SK-N-MC (cell line): ENCODE measurements around the gene PPARG.

Experiments
- DNase-seq: peaks from one replicate; pipeline ENCODE4 v3.0.0-alpha.2; 2011; ENCODE audit warnings: low read depth, low spot score
- H3K27ac ChIP-seq: fragments of 200-600 bp; sonication (generic); 2 replicates; pipeline ENCODE4 v1.5.1; 2016; ENCODE audit warnings: mixed run types
- H3K36me3 ChIP-seq: fragments of 200-600 bp; sonication (generic); 2 replicates; pipeline ENCODE4 v1.6.1; 2017; ENCODE audit warnings: antibody characterized with exemption, low read length, mixed read lengths; ENCODE audit not compliant: insufficient read depth
- H3K4me3 ChIP-seq: fragments of 200-600 bp; sonication (generic); 2 replicates; pipeline ENCODE4 v1.5.1; 2016
- H3K9ac ChIP-seq: fragments of 200-600 bp; sonication (generic); 2 replicates; pipeline ENCODE4 v1.8.0; 2017; ENCODE audit warnings: mixed run types, mixed read lengths; ENCODE audit not compliant: insufficient read length
- H3K9me3 ChIP-seq: fragments of 200-600 bp; sonication (generic); 2 replicates; pipeline ENCODE4 v1.6.1; 2017; ENCODE audit warnings: low read depth, mild to moderate bottlenecking, antibody characterized with exemption, low read length, moderate library complexity, mixed read lengths
- EZH2 ChIP-seq: fragments of 200-600 bp; sonication (generic); IDR thresholded peaks from one replicate; pipeline ENCODE4 v1.6.1; 2017; ENCODE audit warnings: antibody characterized with exemption
- FOXP2 ChIP-seq: optimal IDR thresholded peaks from 2 replicates; pipeline ENCODE3; 2011; ENCODE audit warnings: mild to moderate bottlenecking, moderate library complexity; ENCODE audit not compliant: insufficient read depth; ENCODE audit errors: extremely low read length, control extremely low read depth
- POLR2AphosphoS5 ChIP-seq: IDR thresholded peaks from 2 replicates; pipeline ENCODE4 v1.6.1; 2012; ENCODE audit warnings: mild to moderate bottlenecking, low read depth, low read length, borderline replicate concordance

Gene PPARG

DNA sequence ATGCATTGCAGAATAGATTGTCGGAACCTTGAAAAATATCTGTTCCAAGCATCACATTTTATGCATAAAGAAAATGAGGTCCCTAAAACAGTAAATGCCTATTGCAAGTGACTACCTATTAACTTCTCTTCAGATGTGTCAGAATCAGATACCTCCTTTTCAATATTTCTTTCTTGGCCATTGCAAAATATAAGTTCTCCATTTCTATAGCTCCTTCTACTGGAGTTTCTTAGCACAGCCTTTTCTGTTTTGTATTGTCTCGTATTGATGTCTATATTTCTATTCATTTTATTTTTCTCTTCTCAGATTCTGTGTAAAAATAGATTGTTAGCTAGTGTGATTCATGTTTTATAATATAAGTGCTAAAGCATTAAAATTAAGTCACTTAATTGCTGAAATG lies 63.4 kb downstream of the PPARG start:
- no peaks in the 10 kb centered on the region for H3K9me3 ChIP-seq
- no peak for TF ChIP-seq FOXP2
- DNase-seq, result no peak
- H3K4me3 ChIP-seq, result no peak overlapping the region
- no peak overlapping the region for H3K9ac ChIP-seq
- H3K27ac ChIP-seq, result no peak overlapping the region
- no peaks in the 10 kb centered on the region for H3K36me3 ChIP-seq

- Histone ChIP-seq H3K36me3 (no peaks in the 10 kb centered on the region), H3K4me3 (no peak overlapping the region), H3K9me3 (no peaks in the 10 kb centered on the region), H3K27ac (no peak overlapping the region), H3K9ac (no peak overlapping the region)
- TF ChIP-seq POLR2AphosphoS5, result no peak
- DNase-seq, result no peak
Observed at GRCh38 chr3:12352755-12353154, 63.9 kb downstream of the PPARG start.

DNA sequence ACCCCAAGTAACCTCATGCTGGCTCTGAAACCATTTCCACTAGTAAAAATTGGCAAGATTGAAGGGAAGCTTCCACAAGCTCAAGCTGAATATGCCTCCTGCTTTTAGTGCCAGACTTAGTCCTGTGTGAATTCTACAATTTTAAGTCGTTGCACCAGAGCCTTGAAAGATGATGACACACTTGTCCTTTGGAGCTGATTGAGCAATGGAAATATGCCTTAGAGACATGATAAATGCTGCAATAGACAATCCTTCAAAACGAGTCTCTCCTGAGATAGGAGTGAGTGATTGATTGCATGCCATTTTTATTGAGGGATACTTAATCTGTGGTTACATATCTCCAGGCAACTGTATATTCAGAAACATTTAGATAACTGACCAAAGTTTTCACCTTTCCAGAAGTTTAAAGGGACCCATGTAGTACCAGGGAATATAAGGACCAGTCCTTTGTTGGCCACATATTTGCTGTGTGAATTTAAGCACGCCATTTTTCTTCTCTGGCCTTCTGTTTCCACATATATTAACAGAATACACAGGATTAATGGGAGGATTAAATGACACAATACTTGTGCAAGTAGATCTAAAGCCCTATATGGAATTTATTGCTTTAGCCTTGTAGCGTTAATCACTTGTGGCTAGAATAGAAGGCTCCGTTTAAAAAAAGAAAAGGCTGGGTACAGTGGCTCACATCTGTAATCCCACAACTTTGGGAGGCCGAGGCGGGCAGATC lies 65.1 kb downstream of the PPARG start:
- TF ChIP-seq FOXP2 (no peak), EZH2 (no peak), POLR2AphosphoS5 (no peak)
- no peak for DNase-seq
- no peaks in the 10 kb centered on the region for H3K9me3 ChIP-seq
- H3K36me3 ChIP-seq, result no peaks in the 10 kb centered on the region
- no peak overlapping the region for H3K9ac ChIP-seq
- H3K4me3 ChIP-seq, result no peak overlapping the region
- no peak overlapping the region for H3K27ac ChIP-seq

- H3K9ac ChIP-seq, result no peak overlapping the region
- no peak overlapping the region for H3K27ac ChIP-seq
- H3K36me3 ChIP-seq, result no peaks in the 10 kb centered on the region
- TF ChIP-seq EZH2, result no peak
- no peak for TF ChIP-seq FOXP2
- no peak for TF ChIP-seq POLR2AphosphoS5
- no peaks in the 10 kb centered on the region for H3K9me3 ChIP-seq
- DNase-seq, result no peak
- no peak overlapping the region for H3K4me3 ChIP-seq
Observed at GRCh38 chr3:12356175-12356574, 67.3 kb downstream of the PPARG start.

DNA sequence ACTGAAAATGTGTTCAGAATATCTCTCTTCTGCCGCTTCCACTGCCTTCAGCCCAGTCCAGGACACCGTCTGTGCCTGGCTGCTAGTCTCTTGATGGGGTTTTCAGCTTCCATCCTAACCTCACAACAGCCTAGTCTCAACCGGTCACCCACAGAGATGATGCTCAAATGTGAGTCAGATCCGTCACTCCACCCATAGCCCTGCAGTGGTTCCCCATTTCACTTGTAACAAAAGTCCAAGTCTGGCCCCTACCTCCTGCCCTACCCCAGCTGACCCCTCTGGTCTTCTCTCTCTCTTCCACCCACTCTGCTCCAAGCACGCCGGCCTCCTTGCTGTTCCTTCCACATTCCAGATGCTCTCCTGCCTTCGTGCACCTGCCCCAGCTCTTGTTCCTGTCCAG lies 68.1 kb downstream of the PPARG start:
- H3K27ac ChIP-seq, result no peak overlapping the region
- no peak for TF ChIP-seq FOXP2
- no peak for TF ChIP-seq POLR2AphosphoS5
- no peak for TF ChIP-seq EZH2
- H3K9ac ChIP-seq, result no peak overlapping the region
- H3K36me3 ChIP-seq, result no peaks in the 10 kb centered on the region
- H3K4me3 ChIP-seq, result no peak overlapping the region
- H3K9me3 ChIP-seq, result no peaks in the 10 kb centered on the region
- no peak for DNase-seq

GRCh38 chr3:12357456-12357855 lies 68.6 kb downstream of the PPARG start:
- DNase-seq, result no peak
- no peak overlapping the region for H3K9ac ChIP-seq
- TF ChIP-seq EZH2 (no peak), POLR2AphosphoS5 (no peak), FOXP2 (no peak)
- no peaks in the 10 kb centered on the region for H3K9me3 ChIP-seq
- no peak overlapping the region for H3K4me3 ChIP-seq
- no peak overlapping the region for H3K27ac ChIP-seq
- no peaks in the 10 kb centered on the region for H3K36me3 ChIP-seq

DNA sequence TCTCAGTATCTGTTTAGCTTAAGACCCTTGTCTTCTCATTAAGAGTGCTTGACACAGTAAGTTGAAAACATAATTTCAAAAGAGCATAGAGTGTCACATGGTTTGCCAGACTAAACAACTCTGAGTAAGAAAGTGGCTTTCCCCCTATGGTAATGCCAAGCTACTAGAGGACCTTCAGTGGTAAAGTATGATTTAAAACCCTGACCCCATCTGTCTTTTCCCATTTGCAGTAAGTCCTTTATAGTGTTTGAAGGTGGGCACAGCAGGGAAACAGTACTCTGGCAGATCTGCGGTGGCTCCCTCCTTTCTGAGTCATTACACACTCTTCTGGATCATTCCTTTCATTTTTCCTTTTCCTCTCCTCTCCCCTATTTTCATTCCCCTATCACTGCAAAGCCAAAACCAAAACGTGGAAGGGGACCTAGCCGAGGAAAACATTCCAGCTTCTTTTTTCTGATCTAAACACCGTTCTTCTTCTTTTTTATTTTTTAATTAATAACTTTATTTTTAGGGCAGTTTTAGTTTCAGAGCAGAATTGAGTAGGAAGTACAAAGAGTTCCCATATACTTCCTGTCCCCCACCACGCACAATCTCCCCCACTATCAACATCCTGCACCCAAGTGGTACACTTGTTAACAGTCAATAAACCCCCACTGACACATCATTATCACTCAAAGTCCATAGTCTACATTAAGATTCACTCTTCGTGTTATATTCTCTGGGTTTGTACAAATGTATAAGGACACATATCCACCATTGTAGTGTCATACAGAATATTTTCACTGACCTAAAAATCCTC lies 74.7 kb downstream of the PPARG start:
- Histone ChIP-seq H3K27ac (no peak overlapping the region), H3K36me3 (no peaks in the 10 kb centered on the region), H3K9me3 (no peaks in the 10 kb centered on the region), H3K9ac (no peak overlapping the region), H3K4me3 (no peak overlapping the region)
- TF ChIP-seq FOXP2 (no peak), POLR2AphosphoS5 (no peak), EZH2 (no peak)
- no peak for DNase-seq

DNA sequence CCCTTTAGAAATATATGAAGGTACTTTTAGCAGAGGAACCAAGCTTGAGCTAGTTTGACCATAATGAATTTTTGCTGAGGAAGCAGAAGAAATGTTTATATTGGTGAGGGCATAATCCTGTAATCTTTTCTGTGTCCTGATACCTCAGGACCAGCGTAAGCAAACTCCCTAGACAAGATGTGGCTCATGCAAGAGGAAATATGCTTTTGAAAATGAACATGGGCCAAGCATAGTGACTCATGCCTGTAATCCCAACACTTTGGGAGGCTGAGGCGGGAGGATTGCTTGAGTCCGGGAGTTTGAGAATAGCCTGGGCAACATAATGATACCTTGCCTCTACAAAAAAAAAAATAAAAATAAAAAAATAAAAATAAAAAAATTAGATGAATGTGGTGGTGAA lies 78.5 kb downstream of the PPARG start:
- H3K9me3 ChIP-seq, result no peaks in the 10 kb centered on the region
- no peak overlapping the region for H3K27ac ChIP-seq
- TF ChIP-seq FOXP2, result no peak
- TF ChIP-seq EZH2, result no peak
- no peak for TF ChIP-seq POLR2AphosphoS5
- H3K9ac ChIP-seq, result no peak overlapping the region
- H3K36me3 ChIP-seq, result no peaks in the 10 kb centered on the region
- no peak for DNase-seq
- H3K4me3 ChIP-seq, result no peak overlapping the region

GRCh38 chr3:12369029-12369428 lies 80.2 kb downstream of the PPARG start:
- no peaks in the 10 kb centered on the region for H3K36me3 ChIP-seq
- H3K9ac ChIP-seq, result no peak overlapping the region
- no peak overlapping the region for H3K27ac ChIP-seq
- TF ChIP-seq EZH2 (no peak), POLR2AphosphoS5 (no peak), FOXP2 (no peak)
- no peak for DNase-seq
- no peaks in the 10 kb centered on the region for H3K9me3 ChIP-seq
- no peak overlapping the region for H3K4me3 ChIP-seq
